GM19463 (cell line): Measurements from ENCODE around the gene SLC25A34.

Experiments
- ATAC-seq: cut with Tn5 transposase; IDR thresholded peaks from one replicate; pipeline ENCODE4 v1.9.1; 2021; ENCODE audit warnings: mild to moderate bottlenecking, moderate library complexity; ENCODE audit not compliant: unreplicated experiment

SLC25A34 gene

DNA sequence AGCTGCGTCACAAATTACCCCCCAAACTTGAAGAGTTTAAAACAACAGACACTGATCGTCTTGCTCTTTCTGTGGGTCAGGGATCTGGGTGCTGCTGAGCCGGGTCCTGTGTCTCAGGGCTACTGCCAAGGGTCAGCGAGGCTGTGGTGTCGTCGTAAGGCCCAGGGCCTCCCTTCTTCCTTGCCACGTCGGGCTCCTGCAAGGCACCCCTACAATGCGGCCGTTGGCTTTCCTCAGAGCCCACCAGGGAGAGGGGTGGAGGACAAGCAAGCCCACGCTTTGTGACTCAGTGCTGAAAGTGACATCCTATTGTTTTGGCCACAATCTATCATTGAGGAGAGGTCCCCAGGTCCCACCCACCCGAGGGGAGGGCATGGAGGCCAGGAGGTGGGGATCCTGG, 14.9 kb downstream of the SLC25A34 start:
- no peak for ATAC-seq

DNA sequence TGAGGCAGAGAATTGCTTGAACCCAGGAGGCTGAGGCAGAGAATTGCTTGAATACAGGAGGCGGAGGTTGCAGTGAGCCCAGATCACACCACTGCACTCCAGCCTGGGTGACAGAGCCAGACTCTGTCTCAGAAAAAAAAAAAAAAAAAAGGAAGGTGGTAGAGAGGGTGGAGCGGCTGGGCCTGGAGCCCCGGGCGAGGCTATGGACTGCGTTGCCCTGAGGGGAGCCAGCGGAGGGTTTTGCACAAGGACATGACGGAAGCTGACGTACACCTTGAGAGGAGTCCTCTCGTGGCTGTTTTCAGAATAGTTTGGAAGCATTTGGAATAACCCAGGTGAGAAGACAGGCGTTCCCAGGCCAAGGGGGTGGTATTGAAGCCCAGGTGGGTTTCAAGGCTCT, 15.7 kb downstream of the SLC25A34 start:
- no peak for ATAC-seq

DNA sequence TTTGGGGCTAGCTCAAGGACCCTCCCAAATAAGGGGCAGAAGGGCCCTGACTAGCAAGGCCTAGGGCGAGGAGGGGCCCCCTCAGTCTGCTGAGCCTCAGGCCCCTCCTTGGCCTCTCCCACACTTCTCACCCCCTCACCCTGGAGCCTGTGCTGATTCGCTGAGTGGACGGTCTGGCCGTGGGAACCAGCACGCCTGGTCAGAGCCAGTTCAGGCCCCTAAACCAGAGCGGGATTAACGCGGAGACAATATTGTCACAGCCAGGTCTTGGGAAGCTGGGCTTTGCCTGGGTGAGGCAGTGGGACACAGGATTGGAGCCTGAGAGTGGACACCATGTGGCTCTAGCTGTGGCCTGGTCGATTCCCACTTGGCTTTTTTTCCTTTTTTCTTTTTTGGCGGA, 17.7 kb downstream of the SLC25A34 start:
- ATAC-seq = no peak

DNA sequence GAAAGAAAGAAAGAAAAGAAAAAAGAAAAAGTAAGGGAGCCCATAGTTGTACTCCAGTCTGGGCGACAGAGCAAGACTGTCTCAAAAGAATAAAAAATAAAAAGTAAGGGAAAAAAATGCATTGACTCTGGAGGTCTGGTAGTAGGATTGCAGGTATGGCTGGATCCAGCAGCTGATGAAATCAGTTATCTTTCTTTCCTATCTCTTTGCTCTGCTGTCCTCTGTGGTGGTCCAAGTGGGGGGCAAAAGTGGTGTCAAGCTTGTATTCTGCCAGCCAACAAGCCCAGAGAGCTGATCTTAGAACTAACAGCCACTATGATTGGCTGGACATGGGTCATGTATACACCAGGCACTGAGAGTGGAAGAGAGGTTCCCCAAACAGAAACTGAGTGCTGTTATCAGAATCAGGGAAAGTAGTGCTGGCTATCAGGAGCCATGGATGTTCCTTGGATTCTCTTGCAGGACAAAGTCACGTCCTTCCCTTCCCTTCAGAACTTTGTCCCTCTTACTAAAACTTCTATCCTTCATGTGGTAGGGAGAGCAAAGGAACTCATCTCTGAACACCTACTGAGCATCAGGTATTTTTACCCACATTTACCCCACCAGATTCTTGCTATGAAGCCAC, 19.1 kb downstream of the SLC25A34 start:
- no peak for ATAC-seq

DNA sequence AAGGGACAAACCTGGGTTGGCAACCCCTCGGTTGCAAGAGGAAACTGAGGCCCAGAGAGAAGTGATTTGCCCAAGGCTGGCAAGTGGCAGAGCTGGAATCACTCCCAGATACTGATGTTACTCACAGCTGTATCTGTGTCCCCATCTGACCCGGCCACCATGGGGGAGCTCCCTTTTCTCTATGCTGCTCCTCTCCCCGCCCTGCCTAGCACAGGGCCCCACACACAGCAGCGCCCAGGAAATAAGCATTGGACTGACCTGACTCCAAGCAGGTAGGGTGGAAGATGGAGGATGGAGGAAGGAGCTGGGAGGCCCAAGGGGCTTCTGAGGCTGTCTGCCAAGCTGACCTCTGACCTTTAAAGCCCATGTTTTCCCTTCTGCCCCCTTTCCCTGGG, 19.6 kb downstream of the SLC25A34 start:
- ATAC-seq = no peak

DNA sequence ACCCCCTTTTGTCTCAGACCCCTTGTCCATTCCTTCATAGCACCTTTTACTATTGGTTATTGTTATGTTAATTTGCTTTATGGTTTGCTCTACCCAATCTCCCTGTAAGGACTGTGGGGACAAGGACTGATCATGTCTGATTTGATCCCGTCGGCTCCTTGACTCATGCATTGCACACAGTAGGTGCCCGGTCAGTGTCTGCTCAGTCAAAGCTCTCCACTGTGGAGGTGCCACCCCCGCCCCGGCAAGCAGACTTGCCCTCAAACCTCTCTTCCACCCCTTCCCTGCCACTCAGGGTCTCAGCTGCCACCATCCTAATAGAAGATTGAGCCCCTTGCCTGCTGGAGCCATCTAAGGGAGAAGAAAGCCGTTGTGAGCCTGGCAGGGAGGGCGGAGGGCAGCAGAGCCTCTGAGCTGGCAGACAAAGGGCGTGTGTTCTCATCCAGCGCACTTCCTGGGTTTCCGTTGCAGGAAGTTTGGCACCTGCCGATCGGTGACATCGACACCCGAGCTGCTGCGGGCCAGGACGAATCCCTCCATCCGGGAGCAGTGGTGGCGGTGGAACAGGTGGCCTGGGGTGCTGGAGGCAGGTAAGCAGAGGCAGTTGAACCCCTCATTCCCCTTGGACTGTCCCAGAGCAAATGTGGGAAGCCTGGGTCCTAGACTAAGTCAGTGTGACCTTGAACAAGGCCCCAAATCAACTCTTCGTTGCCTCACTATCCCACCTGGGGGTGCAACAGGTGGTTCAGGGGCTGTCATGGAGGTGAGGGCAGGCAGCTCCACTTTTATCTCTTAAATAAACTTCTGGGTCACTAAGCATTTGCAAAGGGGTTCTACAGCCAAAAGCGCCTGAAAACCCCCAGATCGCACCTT, 20.3 kb downstream of the SLC25A34 start:
- no peak for ATAC-seq

DNA sequence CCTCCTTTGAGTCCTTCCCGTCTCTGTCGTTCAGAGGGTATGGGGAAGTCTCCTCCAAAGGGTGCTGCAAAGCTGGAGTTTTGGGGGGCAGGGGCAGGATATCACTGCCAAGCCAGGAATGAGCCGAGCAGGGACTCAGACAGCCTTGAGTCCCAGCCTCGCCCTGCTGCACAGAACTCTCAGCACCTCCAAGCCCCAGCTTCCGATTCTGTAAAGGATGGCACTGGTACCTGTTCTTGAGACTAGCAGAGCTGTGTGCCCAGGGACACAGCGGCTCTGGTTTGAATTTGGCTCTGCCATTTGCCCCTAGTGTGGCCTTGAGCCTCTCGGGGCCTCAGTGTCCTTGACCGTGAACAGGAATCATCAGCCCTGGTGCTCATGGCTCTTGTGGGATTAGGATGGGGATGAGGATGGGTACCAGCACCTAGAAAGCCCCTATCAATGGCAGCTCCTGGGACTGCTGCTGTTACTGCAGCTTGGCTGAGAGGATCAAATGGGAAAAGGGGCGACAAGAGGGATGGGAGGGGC, 21.0 kb downstream of the SLC25A34 start:
- no peak for ATAC-seq

DNA sequence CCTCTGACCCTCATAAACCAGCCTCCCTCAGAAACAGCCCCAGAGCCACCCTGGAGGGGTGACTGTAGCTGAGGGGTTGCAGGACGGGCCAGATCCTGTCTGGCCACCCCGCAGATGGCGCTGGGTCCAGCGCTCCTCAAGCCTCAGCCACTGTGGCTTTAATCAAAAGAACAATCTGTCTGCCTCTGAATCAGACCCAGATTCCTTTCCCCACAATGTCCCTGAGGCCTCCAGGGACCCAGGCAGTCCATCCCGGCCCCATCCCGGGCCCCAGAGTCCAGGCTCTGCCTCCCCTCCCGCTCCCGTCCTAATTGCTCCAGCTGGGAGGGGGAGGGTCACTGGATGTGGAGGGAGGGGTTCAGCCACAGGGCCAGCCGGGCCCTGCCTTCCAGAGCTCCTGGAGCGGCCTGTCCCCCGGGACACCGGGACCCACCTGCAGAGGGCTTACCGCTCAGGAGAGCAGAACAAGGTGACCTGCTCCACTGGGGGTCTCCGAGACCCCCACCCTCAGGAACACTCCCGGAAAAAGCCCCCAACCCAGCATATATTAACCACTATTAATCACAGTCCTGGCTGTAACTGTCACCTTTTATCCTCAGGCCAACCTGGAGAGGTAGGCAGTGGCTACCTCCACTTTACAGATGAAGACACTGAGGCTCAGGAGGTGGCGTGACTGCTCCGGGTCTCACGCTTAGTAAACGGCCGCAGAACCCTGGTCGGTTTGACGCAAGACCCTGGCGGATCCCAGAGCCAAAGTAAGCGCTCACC, 21.7 kb downstream of the SLC25A34 start:
- ATAC-seq = no peak

DNA sequence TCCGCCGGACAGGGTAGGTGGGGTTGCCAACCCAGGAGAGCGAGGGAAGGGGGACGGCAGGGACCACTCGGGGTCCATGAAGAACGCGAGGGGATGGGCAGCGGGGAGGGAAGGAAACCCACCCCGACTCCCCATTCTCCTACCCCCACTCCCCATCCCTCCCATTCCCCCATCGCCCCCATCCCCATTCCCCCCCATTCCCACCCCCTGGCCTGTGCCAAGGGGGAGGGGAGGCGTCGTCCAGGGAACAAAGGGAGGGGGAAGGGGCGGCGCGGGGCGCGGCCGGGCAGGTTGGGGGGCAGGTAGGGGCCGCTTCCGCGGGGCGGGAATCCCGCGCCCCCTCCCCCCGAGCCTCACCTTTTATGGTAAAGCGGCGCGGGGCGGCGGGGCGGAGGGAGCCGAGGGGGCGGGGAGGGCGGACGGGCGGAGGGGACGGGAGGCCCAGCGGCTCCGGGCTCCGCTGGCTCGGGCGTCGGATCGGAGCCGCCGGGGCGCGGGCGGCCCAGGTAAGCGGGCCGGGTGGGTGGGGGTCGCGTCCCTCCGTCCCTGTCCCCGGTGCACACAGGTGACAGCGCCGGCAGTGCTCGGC, 22.4 kb downstream of the SLC25A34 start, which contains the start of gene FBLIM1:
TSS of gene FBLIM1 (plus strand) at position 453 of the 589 bp plus-strand sequence. CDS start 6,189 bp downstream, outside the sequence.
- ATAC-seq = no peak

DNA sequence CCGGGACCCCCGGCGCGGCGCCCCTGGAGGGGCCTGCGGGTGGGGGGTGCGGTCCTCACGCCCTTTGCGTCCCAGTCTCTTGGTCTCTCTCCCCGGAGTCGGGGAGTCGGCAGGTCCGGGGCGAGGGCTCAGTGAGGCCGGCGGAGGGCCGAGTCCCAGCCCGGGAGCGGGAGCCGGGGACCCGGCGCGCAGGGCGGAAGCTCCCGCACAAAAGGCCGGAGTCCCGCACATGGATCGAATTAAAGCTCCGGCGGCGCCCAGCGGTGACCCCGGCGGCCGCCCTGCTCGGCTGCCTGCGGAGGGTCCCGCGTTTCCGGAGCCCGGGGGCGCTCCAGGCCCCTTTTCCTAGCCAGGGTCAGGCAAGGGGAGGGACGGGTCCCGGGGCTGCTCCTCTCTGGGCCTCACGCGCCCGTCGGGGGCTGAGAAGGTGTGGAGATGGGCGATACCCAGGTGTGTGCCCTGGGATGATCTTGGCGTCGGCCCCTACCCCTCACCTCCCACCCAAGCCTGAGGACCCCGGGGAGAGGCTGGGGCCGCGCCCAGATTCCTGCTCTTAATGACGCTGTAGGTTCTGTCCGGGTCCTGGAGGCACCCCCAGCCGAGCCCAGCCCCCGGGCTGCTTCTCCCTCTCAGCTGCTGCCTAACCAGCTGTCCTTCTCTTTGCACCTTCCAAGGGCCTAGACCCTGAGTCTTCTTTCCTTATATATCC, 23.0 kb downstream of the SLC25A34 start:
- no peak for ATAC-seq

DNA sequence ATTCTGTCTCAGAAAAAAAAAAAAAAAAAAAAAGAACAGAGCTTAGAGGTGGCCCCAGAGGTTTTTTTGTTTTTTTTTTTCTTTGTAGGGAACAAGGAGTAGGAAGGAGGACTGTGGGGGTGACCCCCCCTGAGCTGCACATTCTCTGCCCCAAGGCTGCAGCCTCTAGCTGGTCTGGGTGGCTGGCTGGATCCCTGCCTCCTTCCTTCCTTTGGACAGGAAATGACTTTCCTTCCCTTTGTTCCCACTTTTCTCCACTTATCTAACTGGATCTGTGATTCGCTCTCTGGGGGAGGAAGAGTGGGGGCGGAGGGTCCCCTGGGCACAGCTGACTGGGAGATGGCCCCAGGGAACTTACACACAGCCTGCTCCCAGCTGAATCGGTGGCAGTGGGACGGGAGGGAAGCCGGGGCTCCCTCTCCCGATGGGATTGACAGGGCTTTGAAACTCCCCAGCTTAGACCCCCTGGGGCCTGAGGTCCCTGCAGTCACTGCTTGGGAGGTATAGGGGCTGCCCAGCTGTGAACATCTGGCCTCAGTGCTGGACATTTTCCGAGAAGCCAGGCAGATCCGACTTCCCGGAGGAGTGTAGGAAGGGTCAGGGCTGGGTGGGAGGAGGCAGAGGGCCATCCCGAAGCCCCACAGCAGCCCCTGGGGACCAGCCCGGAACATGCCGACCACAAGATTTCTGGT, 24.6 kb downstream of the SLC25A34 start:
- no peak for ATAC-seq

DNA sequence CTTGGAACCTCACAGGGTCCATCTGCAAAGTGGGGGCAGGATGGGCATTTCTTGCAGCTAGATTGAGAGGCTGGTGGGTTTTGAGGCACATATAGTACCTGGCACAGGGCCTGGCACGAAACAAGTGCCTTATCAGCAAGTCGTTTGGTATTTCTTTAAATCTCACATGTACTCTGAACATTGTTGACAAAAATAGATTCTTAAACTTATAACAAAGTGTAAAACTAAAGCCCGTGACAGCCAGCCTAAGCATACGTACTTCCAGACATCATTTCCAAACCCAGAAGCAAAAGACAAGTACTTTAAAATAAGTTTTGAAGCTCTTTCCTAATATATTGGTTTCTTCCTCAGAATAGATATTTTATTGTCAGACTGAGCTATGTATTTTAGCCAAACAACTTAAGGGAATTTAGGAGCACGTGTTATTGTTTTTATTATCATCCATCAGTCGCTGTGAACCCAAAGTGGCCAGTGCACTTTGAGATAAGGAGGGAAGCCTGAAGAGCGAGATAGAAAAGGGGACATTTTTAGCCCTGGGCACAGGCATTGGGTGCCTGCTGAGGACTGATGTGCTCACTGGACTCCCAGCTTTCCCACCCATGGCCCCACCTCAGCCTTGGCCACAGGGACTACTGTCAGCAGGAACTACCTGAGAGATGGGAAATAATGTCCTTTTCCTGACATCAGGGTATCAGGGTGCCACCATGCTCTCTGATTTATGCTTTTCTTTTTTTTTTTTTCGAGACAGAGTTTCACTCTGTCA, 25.5 kb downstream of the SLC25A34 start:
- no peak for ATAC-seq

DNA sequence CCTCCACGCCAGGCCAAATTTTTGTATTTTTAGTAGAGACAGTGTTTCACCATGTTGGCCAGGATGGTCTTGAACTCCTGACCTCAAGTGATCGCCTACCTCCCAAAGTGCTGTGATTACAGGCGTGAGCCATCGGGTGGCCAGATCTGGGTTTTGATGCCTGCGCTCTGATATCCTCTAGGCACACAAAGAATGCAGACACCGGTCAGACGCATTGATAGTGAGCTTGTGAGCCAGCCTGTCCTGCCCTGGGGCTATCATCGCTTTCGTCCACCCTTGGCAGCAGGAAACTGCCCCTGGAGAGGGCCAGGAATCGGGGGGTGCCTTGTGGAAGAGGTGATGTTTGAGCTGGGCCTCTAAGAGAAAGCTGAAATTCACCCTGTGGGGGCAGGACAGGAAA, 26.5 kb downstream of the SLC25A34 start:
- ATAC-seq = no peak

DNA sequence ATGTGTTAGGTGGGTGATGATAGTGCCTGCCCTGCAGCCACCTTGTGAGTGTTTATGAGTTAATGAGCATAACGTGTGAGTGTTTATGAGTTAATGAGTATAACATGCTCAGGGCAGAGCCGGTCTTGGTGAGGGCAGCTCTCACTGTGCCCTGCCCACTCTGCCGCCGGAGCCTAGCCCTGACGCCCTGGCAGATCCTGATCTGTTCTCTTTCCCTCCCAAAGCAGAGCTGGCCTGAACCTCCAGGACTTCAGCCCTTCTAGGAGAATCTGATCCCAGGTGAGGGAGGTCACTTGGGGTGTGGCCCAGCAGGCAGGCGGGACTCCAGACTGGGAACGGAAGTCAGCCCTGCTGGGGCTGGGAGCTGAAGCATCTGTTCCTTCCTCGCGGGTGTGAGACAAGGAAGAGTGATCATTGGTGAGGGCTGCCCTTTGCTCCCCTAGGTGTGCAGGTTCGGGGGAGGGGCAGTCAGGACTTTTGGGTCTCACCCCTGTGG, 28.3 kb downstream of the SLC25A34 start:
- no peak for ATAC-seq

DNA sequence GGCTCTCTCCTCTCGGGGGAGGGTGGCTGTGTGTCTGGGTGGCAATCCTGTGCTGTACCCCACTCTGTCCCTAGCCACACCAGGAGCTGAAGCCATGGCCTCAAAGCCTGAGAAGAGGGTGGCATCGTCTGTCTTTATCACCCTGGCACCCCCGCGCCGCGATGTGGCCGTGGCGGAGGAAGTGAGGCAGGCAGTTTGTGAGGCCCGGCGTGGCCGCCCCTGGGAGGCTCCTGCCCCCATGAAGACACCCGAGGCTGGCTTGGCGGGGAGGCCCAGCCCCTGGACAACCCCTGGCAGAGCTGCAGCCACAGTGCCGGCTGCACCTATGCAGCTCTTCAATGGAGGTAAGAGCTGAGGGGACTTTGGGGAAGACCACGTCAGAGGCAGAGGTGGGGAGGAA, 28.8 kb downstream of the SLC25A34 start:
- no peak for ATAC-seq

DNA sequence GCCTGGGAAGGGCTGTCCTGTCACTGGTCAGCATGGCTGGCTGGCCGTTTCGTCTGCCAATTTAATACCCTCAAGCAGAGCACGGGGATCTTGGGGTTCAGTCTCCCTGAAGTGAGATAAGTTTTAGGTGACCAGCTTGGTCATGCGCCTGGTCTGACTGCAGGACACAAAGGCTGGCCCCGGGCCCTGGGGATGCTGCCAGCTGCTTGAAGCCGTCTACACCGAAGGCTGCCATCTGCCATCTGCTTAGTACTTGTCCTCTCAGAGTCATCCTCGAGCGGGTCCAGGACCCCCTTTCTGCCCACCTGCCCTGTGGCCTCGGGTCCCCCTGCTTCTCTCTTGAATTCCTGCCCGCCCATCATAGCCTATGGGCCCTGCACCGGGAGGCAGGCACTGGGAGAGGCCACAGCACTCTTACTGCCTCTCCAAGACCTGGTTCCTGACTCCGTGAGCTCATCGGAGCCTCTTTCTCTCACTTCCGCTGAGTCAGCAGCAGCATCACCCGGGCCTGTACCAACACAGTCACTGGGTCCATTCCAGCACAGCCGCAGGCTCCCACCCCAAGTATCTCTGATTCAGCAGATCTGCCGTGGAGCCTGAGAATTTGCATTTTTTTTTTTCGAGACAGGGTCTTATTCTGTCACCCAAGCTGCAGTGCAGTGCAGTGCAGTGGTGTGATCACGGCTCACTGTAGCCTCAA, 29.6 kb downstream of the SLC25A34 start:
- no peak for ATAC-seq

DNA sequence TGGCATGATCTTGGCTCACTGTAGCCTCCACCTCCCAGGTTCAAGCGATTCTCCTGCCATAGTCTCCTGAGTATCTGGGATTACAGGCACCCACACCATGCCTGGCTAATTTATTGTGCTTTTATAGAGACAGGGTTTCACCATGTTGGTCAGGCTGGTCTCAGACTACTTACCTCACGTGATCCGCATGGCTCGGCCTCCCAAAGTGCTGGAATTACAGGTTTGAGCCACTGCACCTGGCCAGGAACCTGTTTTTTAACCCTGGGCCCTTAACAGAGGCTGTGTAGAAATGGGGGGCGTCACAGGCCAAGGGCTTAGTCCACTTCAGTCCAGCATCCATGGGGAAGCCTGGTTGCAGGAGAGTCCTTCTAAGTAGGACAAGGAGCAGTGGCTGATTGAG, 31.9 kb downstream of the SLC25A34 start:
- no peak for ATAC-seq

DNA sequence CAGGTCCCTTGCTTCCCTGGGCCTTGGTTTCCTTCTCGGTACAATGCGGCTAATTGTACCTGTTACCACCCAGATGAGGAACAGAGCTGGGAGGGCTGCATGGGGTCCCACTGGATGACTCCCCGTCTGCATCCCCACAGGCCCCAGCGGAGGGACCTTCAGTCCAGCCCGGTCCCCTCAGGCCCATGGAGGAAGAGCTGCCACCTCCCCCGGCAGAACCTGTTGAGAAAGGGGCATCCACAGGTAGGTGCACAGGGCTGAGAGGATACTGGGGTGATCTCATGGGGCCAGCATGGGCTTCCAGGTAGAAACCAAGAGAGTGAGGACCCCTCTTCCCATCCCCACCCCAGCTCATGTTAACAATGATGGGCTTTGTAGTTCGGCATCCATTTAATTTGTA, 32.3 kb downstream of the SLC25A34 start:
- ATAC-seq = no peak
